ENCODE results near the gene ZNF609. TPM values are rescaled to one million over a fixed set of nuclear protein-coding genes. Genes with fewer than 3 reads are reported as not detected.

Gene ZNF609
- total RNA-seq, 3 donors from 2014 or later (not counting 1 experiment from before 2014, with no cell fraction given), result 40.3 to 59.7 (median 55.3) TPM

- Histone ChIP-seq H3K4me3 (ENCODE audit: low read length) (no peak overlapping the region), H3K27me3 (ENCODE audit: control insufficient read depth, insufficient read depth, low read length) (no peaks in the 10 kb centered on the region), H3K4me1 (ENCODE audit: control insufficient read depth, insufficient read depth, low read length) (peaks cover 14% of the 10 kb centered on the region), H3K9me3 (ENCODE audit: control insufficient read depth, insufficient read depth, low read length) (no peaks in the 10 kb centered on the region), H3K27ac (ENCODE audit: low read length) (peak overlapping the region; percentile 8), H3K36me3 (ENCODE audit: control insufficient read depth, insufficient read depth, low read length) (no peaks in the 10 kb centered on the region)
- no CpG with 5 or more reads among the region's 1 CpG for WGBS (ENCODE audit: insufficient coverage)
- TF ChIP-seq CTCF (IDR thresholded peaks at IDR 0.05), result no peak
- Mint-ChIP-seq H3K9me3 (no peaks in the 10 kb centered on the region), H3K4me3 (no peak overlapping the region), H3K27me3 (ENCODE audit: low read depth in 2 of 2) (no peaks in the 10 kb centered on the region), H3K36me3 (no peaks in the 10 kb centered on the region), H3K4me1 (peaks cover 21% of the 10 kb centered on the region in 2 donors), H3K27ac (peak overlapping the region; percentile 78 to 87)
- no peak for ATAC-seq
- intact Hi-C loops (cut with micrococcal nuclease), result loop anchor here (2.0 to 5.0 kb wide), 3 partner anchors 16 to 218 kb away; partner anchors contain the start of gene ZNF609
- DNase-seq, result no peak
These were observed 190.2 kb downstream of the ZNF609 start for GRCh38 chr15:64650552-64650951.

- DNase-seq (peak in 1 of 2 donors; percentile 79), ATAC-seq (peak; percentile 85 to 95 (median 92))
- H3K27ac Mint-ChIP-seq, result peak overlapping the region; percentile 78 to 87
- Histone ChIP-seq H3K27me3 (ENCODE audit: control insufficient read depth, insufficient read depth, low read length) (no peaks in the 10 kb centered on the region), H3K4me3 (ENCODE audit: low read length) (no peak overlapping the region), H3K36me3 (ENCODE audit: control insufficient read depth, insufficient read depth, low read length) (no peaks in the 10 kb centered on the region), H3K4me1 (ENCODE audit: control insufficient read depth, insufficient read depth, low read length) (peaks cover 14% of the 10 kb centered on the region), H3K9me3 (ENCODE audit: control insufficient read depth, insufficient read depth, low read length) (no peaks in the 10 kb centered on the region), H3K27ac (ENCODE audit: low read length) (peak overlapping the region; percentile 54)
- no peaks in the 10 kb centered on the region for H3K36me3 Mint-ChIP-seq
- no peaks in the 10 kb centered on the region for H3K27me3 Mint-ChIP-seq (ENCODE audit: low read depth in 2 of 2)
- no peak for TF ChIP-seq CTCF (IDR thresholded peaks at IDR 0.05)
- peak overlapping the region; percentile 55 for H3K4me3 Mint-ChIP-seq
- peaks cover 21% of the 10 kb centered on the region in 2 donors for H3K4me1 Mint-ChIP-seq
- intact Hi-C loops (cut with micrococcal nuclease), result loop anchor here (2.0 to 5.0 kb wide), 3 partner anchors 17 to 219 kb away; partner anchors contain the start of gene ZNF609
- WGBS (ENCODE audit: insufficient coverage), result 63% methylated on average over 2 of the region's 4 CpGs
- no peaks in the 10 kb centered on the region for H3K9me3 Mint-ChIP-seq
These were observed 191.3 kb downstream of the ZNF609 start for GRCh38 chr15:64651601-64652191.

DNA sequence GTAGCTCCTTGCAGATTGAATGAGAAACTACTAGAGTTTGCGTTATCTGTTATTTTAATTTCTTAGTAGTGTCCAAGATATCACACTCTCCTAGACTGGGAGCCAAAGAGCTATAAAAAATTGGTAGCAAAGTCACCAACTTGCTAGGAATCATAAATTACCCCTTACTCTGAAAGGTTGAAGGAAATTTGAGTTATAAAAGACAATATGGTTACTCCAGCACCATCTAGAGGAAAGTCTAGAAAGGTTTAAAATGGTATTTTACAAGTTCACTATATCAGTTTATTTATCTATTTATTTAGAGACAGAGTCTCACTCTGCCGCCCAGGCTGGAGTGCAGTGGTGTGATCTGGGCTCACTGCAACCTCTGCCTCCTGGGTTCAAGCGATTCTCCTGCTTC is 193.4 kb downstream of the ZNF609 start:
- H3K4me1 Mint-ChIP-seq, result peaks cover 14 to 21% of the 10 kb centered on the region in 2 donors
- H3K27me3 ChIP-seq (ENCODE audit: control insufficient read depth, insufficient read depth, low read length), result no peaks in the 10 kb centered on the region
- no peak overlapping the region for H3K27ac Mint-ChIP-seq

More for the DNA sequence above, 193.4 kb downstream of the ZNF609 start:
- intact Hi-C loops (cut with micrococcal nuclease), result loop anchor here (5.0 kb wide), 2 partner anchors 191 to 221 kb away; partner anchors contain the start of gene ZNF609
- H3K27ac ChIP-seq (ENCODE audit: low read length), result no peak overlapping the region
- no peaks in the 10 kb centered on the region for H3K36me3 Mint-ChIP-seq
- H3K27me3 Mint-ChIP-seq (ENCODE audit: low read depth in 2 of 2), result no peaks in the 10 kb centered on the region
- H3K36me3 ChIP-seq (ENCODE audit: control insufficient read depth, insufficient read depth, low read length), result no peaks in the 10 kb centered on the region
- H3K9me3 ChIP-seq (ENCODE audit: control insufficient read depth, insufficient read depth, low read length), result no peaks in the 10 kb centered on the region
- 80% methylated on average over 2 of the region's 3 CpGs for WGBS (ENCODE audit: insufficient coverage)
- DNase-seq (peak in 1 of 2 donors; percentile 45), ATAC-seq (peak in 1 of 3 donors; percentile 23)
- peak; percentile 65 for TF ChIP-seq CTCF (IDR thresholded peaks at IDR 0.05)
- H3K4me3 ChIP-seq (ENCODE audit: low read length), result no peak overlapping the region
- peaks cover 14% of the 10 kb centered on the region for H3K4me1 ChIP-seq (ENCODE audit: control insufficient read depth, insufficient read depth, low read length)
- H3K9me3 Mint-ChIP-seq, result no peaks in the 10 kb centered on the region
- H3K4me3 Mint-ChIP-seq, result no peak overlapping the region
